ENCODE measurements around the gene APBA2. TPM values are rescaled to one million over a fixed set of nuclear protein-coding genes. Genes with fewer than 3 reads are reported as not detected.

The APBA2 gene
- total RNA-seq, 1 donor from 2014 or later, result 25.2 TPM

- DNase-seq (ENCODE audit: low read depth in 2 of 2), result no peak
These were observed 48.9 kb downstream of the APBA2 start for GRCh38 chr15:28934645-28935044.

GRCh38 chr15:28935316-28935715, 49.5 kb downstream of the APBA2 start:
- DNase-seq (ENCODE audit: low read depth in 2 of 2), result no peak

GRCh38 chr15:28936081-28936480, 50.3 kb downstream of the APBA2 start:
- DNase-seq (ENCODE audit: low read depth in 2 of 2), result no peak

- no peak for DNase-seq (ENCODE audit: low read depth in 2 of 2)
These were observed 50.7 kb downstream of the APBA2 start for GRCh38 chr15:28936481-28936881.

GRCh38 chr15:28937271-28937670, 51.5 kb downstream of the APBA2 start:
- DNase-seq (ENCODE audit: low read depth in 2 of 2), result no peak

- DNase-seq (ENCODE audit: low read depth in 2 of 2), result no peak
These were observed 56.3 kb downstream of the APBA2 start for GRCh38 chr15:28942046-28942445.

GRCh38 chr15:28942571-28942970, 56.8 kb downstream of the APBA2 start:
- no peak for DNase-seq (ENCODE audit: low read depth in 2 of 2)

GRCh38 chr15:28943146-28943545, 57.4 kb downstream of the APBA2 start:
- no peak for DNase-seq (ENCODE audit: low read depth in 2 of 2)

GRCh38 chr15:28943611-28944230, 57.9 kb downstream of the APBA2 start:
- DNase-seq (ENCODE audit: low read depth in 2 of 2), result no peak

- DNase-seq (ENCODE audit: low read depth in 2 of 2), result no peak
These were observed 58.5 kb downstream of the APBA2 start for GRCh38 chr15:28944286-28944685.

GRCh38 chr15:28944696-28945300, 59.0 kb downstream of the APBA2 start:
- DNase-seq (ENCODE audit: low read depth in 2 of 2), result no peak

GRCh38 chr15:28945626-28946230, 60.0 kb downstream of the APBA2 start:
- no peak for DNase-seq (ENCODE audit: low read depth in 2 of 2)

- no peak for DNase-seq (ENCODE audit: low read depth in 2 of 2)
These were observed 61.0 kb downstream of the APBA2 start for GRCh38 chr15:28946803-28947202.

GRCh38 chr15:28947221-28947674, 61.5 kb downstream of the APBA2 start:
- DNase-seq (ENCODE audit: low read depth in 2 of 2), result no peak

GRCh38 chr15:28948036-28948435, 62.3 kb downstream of the APBA2 start:
- no peak for DNase-seq (ENCODE audit: low read depth in 2 of 2)

- no peak for DNase-seq (ENCODE audit: low read depth in 2 of 2)
These were observed 65.1 kb downstream of the APBA2 start for GRCh38 chr15:28950916-28951315.

- DNase-seq (ENCODE audit: low read depth in 2 of 2), result no peak
These were observed 67.1 kb downstream of the APBA2 start for GRCh38 chr15:28952666-28953491.

GRCh38 chr15:28953573-28954195, 67.9 kb downstream of the APBA2 start:
- no peak for DNase-seq (ENCODE audit: low read depth in 2 of 2)

GRCh38 chr15:28954466-28955159, 68.8 kb downstream of the APBA2 start:
- DNase-seq (ENCODE audit: low read depth in 2 of 2), result no peak

GRCh38 chr15:28955160-28955992, 69.6 kb downstream of the APBA2 start:
- DNase-seq (ENCODE audit: low read depth in 2 of 2), result peak in 1 of 2 donors; percentile 35
